IPS DF 19.7 (cell line): Measurements from ENCODE around the gene GIPC1.

Experiments
- DNase-seq: peaks from one replicate; pipeline ENCODE4 v3.0.0-alpha.2; 2013; ENCODE audit warnings: low read depth, low spot score

GIPC1 gene

GRCh38 chr19:14494910-14495671 is 836 bp downstream of the GIPC1 start:
- DNase-seq, result no peak

- DNase-seq, result no peak
Measured at GRCh38 chr19:14494411-14494810, 1.5 kb downstream of the GIPC1 start.

GRCh38 chr19:14492756-14493337 is 3.1 kb downstream of the GIPC1 start:
- no peak for DNase-seq

GRCh38 chr19:14487370-14488125 is 8.4 kb downstream of the GIPC1 start:
- no peak for DNase-seq

GRCh38 chr19:14482172-14482941 is 13.6 kb downstream of the GIPC1 start:
- DNase-seq, result no peak

- DNase-seq, result no peak
Measured at GRCh38 chr19:14480700-14481079, 15.2 kb downstream of the GIPC1 start.

- DNase-seq, result no peak
Measured at GRCh38 chr19:14479975-14480699, 15.8 kb downstream of the GIPC1 start.

- DNase-seq, result no peak
Measured at GRCh38 chr19:14479309-14479974, 16.5 kb downstream of the GIPC1 start.

- DNase-seq, result no peak
Measured at GRCh38 chr19:14478113-14478545, 17.8 kb downstream of the GIPC1 start.

- no peak for DNase-seq
Measured at GRCh38 chr19:14477418-14478112, 18.4 kb downstream of the GIPC1 start.

GRCh38 chr19:14476673-14477401 is 19.1 kb downstream of the GIPC1 start:
- DNase-seq, result no peak

GRCh38 chr19:14476327-14476672 is 19.6 kb downstream of the GIPC1 start:
- DNase-seq, result no peak

- DNase-seq, result no peak
Measured at GRCh38 chr19:14475251-14476073, 20.5 kb downstream of the GIPC1 start, which contains the start of gene PTGER1. PTGER1 (minus strand) TSS chr19:14475354; CDS start chr19:14474320, 1,034 bp downstream.

- no peak for DNase-seq
Measured at GRCh38 chr19:14474827-14475226, 21.1 kb downstream of the GIPC1 start.

GRCh38 chr19:14473978-14474578 is 21.8 kb downstream of the GIPC1 start:
- no peak for DNase-seq

GRCh38 chr19:14473073-14473977 is 22.6 kb downstream of the GIPC1 start:
- no peak for DNase-seq
